Raji (cell line): Measurements from ENCODE around the gene NOP16.

ENCODE experiments used
- POLR2A ChIP-seq: IDR thresholded peaks from 2 replicates; pipeline ENCODE4 v1.6.1; 2011; ENCODE audit warnings: low read depth, low read length, control low read depth; ENCODE audit not compliant: insufficient read depth

Gene NOP16

GRCh38 chr5:176397736-176398420, 9.5 kb upstream of the NOP16 start:
- TF ChIP-seq POLR2A, result no peak

DNA sequence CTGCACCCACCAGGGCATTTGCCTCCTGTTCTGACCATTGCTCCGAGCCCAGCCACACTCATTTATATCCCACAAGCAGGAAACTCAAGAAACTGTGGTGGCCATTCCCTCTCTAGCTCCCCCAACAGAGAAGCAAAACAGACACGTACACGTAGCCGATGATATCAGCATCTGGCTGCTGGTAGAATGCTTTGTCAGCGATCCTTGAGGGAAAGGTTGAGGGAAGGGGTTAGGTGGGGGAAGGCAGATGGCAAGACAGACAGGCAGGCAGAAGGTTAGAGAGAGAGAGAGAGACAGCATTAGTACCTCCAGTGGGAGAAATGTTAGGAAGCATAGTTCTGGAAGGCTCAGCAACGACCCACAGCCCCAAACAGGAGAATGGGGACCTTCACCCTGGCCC, 7.9 kb upstream of the NOP16 start:
- TF ChIP-seq POLR2A, result no peak

DNA sequence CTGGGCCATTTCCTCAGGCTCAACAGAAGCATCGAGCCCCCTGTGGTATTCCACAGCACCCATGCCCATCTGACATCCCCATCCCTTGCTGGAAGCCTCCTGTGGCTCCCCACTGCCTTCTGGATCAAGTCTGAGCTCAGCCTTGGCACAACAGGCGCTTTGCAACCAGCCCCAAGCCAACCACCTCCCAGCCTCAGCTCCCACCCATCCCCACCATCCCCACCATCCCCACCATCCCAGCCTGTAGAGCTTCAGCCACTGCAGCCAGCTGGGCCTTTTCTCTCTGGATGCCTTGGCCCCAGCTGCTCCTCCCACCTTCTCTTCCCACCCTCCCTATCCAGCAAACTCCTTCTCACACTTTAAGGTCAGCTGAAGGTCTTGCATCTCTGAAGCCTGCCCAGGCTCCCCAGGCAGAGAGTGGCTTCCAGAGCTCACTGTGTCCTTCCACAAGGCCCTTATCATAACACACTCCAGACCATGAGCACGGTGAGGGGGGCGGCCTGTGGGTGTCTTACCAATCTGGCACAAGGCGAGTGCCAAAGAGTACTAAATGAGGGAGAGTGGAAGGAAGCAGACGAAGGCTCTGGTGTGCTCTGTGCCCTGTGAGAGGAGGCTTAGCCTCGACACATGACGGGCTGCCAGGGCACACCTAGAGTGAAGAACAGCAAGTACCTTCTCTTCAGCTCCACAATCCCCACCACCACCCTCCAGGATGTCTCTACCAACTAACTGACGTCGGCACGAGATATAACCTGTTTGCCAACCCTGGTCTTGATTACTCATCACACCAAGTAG, 6.7 kb upstream of the NOP16 start:
- TF ChIP-seq POLR2A, result no peak

DNA sequence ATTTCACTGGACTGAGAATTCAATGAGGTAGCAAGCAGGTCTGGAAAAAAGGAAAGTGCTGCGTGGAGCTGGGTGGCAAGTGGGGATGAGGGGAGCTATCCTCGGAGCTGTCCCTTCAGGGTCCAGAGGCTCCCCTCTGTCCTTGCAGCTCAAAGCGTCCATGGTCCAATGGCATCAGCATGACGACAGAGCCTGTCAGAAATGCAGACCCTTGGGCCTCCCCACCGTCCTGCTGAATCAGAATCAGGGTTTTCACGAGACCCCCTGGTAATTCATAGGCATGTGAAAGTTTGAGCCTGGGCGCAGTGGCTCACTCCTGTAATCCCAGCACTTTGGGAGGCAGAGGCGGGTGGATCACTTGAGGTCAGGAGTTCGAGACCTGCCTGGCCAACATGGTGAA, 5.7 kb upstream of the NOP16 start:
- TF ChIP-seq POLR2A, result no peak

GRCh38 chr5:176392526-176392925, 4.1 kb upstream of the NOP16 start:
- no peak for TF ChIP-seq POLR2A

DNA sequence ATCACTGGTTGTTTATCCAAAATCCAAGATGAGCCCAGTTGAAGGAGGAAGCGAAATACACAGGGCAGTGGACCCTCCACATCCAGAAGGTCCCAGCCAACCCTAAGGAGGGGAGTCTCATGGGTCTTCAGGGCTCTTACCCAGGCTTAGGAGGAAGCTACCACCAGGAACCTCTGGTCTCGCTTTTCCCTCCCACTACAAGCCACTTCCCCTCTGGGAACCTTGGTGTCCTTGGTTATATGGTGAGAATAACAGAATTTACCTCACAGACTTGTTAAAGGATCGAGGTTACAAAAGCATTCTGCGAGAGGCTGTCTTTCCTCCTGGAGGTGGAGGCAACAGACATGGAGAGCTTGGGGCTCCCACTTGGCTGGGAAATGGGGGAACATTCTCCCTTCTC, 3.6 kb upstream of the NOP16 start:
- TF ChIP-seq POLR2A, result no peak

GRCh38 chr5:176391479-176391878, 3.1 kb upstream of the NOP16 start:
- no peak for TF ChIP-seq POLR2A

DNA sequence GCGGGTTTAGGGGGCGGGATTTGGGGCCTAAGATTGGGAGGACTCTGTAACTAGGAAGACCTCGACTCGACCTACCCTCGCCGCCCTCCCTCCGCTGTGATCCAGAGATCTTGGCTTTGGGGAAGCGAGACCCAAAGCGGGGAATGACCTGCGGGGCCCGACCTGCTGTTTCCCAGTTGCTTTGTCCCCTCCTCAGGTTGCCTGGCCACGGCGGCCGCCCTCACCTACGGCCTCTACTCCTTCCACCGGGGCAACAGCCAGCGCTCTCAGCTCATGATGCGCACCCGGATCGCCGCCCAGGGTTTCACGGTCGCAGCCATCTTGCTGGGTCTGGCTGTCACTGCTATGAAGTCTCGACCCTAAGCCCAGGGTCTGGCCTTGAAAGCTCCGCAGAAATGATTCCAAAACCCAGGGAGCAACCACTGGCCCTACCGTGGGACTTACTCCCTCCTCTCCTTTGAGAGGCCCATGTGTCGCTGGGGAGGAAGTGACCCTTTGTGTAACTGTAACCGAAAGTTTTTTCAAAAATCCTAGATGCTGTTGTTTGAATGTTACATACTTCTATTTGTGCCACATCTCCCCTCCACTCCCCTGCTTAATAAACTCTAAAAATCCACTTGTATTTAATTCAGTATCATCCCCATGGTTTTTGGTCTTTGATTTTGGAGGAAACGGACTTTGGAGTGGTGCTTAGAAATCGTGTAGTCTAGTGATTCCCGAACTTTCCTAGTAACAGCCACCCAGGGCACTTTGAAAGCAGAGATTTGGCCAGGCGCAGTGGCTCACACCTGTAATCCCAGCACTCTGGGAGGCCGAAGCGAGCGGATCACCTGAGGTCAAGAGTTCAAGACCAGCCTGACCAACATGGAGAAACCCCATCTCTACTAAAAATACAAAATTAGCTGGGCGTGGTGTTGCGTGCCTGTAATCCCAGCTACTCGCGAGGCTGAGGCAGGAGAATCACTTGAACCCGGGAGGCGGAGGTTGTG, 1.0 kb upstream of the NOP16 start:
- TF ChIP-seq POLR2A, result peak; percentile 80

GRCh38 chr5:176388003-176388443, 375 bp downstream of the NOP16 start:
- no peak for TF ChIP-seq POLR2A

GRCh38 chr5:176387384-176387925, 943 bp downstream of the NOP16 start:
- TF ChIP-seq POLR2A, result no peak

DNA sequence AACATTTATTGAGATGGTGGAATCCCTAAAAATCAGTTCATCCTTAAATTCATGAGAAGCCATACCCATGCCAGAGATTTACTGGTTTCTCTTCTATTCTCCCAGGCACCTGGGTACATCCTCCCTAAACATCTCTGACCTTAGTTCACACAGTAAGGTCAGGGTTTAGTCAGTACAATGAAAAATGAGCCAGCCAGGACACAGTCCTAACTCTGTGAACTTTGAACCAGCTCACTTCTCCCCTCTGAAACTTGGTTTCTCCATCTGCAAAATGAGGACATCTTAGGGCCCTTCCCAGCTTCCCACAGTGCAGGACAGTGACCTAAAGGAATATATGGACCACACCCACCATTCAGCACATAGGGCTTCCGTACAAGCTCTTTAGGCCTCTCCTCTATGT, 1.9 kb downstream of the NOP16 start:
- no peak for TF ChIP-seq POLR2A

- TF ChIP-seq POLR2A, result no peak
Observed at GRCh38 chr5:176384991-176385390, 3.4 kb downstream of the NOP16 start.

GRCh38 chr5:176384366-176384930, 4.0 kb downstream of the NOP16 start:
- no peak for TF ChIP-seq POLR2A

DNA sequence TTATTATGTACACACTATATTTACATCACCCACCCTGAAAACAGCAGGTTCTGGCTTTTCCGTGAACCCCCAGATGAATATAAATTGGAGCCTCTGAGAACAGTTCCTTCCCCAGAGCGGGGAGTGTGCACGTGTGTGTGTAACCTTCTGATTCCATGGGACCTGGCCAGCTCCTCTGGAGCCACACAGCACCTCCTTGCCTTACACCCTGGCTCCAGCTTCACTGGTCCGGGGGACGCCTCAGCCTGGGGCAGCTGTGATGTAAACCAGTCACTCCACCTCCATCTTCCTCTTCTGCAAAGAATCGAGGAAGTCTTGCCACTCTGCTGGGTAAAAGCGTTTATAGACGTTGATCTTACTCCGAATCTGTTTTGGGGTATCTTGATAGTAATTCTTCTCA, 4.4 kb downstream of the NOP16 start:
- TF ChIP-seq POLR2A, result no peak
